NCI-H2171 (cell line): ENCODE results near the gene SLC7A5.
"Not testable (repeated sequence)": the region's sequence is repeated elsewhere in the genome, so short reads cannot be mapped to it uniquely, and the experiment has no call there.

Experiments
- DNase-seq: peaks from one replicate; lab custom pipeline; 2025; lab: John Stamatoyannopoulos, UW

SLC7A5 gene

DNA sequence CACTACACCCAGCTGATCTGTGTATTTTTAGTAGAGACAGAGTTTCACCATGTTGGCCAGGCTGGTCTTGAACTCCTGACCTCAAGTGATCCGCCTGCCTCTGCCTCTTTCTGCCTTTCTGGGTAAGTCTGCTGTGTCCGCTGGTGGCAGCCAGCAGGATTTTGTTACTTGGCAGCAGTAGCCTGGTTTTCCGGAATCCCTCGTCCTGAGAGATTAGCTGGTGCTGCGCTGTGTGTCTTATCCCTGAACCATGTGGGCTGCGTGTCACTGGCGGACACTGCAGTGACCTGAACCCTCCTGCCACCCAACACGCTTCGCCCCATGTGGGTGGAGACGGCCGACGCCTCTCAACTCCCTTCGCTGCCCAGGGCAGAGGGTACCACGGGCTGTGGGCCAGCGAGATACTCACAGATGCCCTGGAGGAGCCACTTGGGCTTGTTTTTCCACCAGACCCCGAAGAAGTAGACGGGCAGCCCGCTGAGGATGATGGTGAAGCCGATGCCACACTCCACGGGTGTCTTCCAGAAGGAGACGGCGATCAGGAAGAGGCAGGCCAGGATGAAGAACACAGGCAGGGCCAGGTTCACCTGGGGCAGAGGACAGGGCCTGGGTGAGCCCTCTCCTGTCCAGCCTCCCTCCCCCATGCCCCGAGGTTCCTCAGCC, 35.2 kb downstream of the SLC7A5 start:
- no peak for DNase-seq

GRCh38 chr16:87833548-87833947, 35.8 kb downstream of the SLC7A5 start:
- DNase-seq: no peak

DNA sequence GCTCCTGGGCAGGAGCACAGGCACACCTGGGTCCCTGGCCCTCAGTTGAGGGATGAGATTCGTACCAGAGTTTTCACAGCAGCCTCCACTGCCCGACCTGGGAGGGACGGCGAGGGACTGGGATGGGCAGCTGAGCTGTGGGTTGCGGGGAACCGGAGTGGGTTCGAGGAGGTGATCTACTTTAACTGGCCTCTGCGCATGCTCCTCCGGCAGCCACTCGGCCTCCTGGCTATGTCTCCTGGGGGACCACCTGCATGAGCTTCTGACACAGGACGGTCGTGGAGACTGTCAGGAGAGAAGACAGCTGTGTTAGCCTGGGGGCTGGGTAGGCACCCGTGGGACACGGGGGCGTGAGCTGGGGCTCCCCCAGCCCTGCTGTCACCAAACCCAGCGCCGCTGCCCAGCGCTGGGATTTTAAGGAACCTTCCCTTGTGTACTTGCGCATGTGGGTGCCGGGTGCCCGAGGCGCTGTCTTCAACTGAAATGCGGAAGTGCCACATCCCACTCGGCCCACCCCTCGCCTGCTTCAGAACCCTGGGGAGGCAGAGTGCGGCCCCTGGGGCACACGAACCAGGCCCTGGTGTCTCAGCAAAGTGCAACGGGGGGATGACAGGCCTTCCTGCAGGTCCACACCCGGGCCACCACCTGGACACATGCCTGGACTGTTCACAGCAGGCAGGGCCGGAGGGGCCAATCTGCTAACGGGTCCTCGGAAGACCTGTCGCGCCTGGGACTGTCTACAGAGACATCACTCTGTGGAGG, 36.4 kb downstream of the SLC7A5 start:
- no peak for DNase-seq

GRCh38 chr16:87832137-87832527, 37.2 kb downstream of the SLC7A5 start:
- no peak for DNase-seq

- DNase-seq: no peak
These were observed 37.7 kb downstream of the SLC7A5 start for GRCh38 chr16:87831421-87832136.

- DNase-seq: no peak
These were observed 38.5 kb downstream of the SLC7A5 start for GRCh38 chr16:87830673-87831420.

- DNase-seq: no peak
These were observed 39.2 kb downstream of the SLC7A5 start for GRCh38 chr16:87829988-87830672.

DNA sequence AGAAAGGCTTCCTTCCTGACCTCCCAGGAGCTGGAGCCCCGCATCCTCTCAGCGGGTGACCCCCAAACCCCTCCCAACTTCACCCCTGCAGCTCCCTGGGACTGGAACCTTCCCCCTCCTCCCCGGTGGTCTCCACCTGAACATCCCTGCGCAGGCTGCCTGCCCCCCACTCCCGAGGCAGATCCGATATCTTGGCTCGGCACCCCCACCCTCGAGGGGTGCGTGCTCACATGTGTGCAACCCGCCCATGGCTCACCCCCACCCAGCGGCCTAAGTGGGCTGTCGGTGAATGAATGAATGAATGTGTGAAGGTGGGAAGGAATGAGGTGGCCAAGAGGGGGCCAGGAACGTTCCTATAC, 39.7 kb downstream of the SLC7A5 start:
- DNase-seq: no peak

GRCh38 chr16:87828907-87829621, 40.2 kb downstream of the SLC7A5 start:
- DNase-seq: peak; percentile 24

DNA sequence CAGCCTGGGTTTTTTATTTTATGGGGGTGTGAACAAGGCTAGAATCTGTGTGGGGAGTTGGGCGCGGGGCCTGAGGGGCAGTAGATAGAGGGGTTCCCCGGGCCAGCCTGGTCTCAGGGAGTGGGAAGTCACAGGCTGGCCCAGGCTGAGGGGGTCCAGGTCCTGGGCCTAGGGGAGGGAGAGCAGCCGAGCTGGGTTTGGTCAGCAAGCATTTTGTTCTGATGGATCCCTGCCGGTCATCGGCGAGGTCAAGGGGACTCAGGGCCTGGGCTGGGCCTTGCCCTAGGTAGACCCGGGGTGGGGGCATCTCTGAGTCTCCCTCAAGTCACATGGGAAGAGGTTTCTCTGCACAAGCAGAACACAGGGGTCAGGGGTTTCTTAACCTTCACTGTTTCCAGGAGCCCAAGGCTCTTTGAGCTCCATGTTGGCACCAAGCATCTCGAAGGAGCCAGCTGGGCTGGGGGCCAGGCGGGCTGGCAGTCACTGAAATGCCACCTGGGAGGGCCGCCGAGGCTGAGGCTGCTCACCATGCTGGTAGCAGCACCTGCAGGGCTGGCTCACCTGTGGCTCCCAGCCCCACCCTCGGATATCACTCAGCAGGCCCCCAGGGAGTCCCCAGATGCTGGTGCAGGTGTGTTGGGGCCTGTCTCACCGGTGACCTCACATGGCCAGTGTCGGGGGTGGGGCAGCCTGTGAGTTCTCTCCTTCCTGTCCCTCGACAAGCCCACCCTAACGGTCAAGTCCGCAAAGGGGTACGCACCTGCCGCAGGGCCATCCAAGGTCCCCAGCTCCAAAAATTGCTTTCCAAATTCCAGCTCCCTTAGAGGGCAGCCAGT, 41.0 kb downstream of the SLC7A5 start:
- peak; percentile 64 for DNase-seq

DNA sequence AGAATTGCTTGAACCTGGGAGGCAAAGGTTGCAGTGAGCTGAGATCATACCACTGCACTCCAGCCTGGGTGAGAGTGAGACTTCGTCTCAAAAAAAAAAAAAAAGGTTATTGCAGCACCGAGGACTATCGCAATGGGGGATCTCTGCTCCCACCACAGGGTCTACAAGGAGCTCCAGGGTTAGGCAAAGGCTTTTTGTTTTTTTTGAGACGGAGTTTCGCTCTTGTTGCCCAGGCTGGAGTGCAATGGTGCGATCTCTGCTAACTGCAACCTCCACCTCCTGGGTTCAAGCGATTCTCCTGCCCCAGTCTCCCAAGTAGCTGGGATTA, 41.8 kb downstream of the SLC7A5 start:
- DNase-seq: not testable (repeated sequence)

GRCh38 chr16:87826798-87827587, 42.3 kb downstream of the SLC7A5 start:
- no peak for DNase-seq

DNA sequence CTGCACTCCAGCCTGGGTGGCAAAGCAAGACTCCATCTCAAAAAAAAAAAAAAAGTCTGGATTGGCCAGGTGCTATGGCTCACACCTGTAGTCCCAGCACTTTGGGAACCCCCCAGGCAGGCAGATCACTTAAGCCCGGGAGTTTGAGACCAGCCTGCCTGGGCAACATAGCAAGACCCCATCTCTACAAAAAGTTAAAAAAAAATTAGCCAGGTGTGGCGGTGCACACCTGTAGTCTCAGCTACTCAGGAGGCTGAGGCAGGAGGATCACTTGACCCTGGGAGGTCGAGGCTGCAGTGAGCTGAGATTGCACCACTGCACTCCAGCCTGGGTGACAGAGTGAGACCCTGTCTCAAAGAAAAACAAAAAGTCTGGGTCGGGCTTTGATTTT, 42.9 kb downstream of the SLC7A5 start:
- not testable (repeated sequence) for DNase-seq

DNA sequence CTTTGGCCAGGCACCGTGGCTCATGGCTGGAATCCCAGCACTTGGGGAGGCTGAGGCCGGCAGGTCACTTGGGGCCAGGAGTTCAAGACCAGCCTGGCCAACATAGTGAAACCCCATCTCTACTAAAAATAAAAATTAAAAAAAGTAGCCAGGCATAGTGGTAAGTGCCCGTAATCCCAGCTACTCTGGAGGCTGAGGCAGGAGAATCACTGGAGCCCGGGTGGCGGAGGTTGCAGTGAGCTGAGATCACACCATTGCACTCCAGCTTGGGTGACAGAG, 43.5 kb downstream of the SLC7A5 start:
- DNase-seq: not testable (repeated sequence)

GRCh38 chr16:87824991-87825841, 44.1 kb downstream of the SLC7A5 start:
- no peak for DNase-seq

DNA sequence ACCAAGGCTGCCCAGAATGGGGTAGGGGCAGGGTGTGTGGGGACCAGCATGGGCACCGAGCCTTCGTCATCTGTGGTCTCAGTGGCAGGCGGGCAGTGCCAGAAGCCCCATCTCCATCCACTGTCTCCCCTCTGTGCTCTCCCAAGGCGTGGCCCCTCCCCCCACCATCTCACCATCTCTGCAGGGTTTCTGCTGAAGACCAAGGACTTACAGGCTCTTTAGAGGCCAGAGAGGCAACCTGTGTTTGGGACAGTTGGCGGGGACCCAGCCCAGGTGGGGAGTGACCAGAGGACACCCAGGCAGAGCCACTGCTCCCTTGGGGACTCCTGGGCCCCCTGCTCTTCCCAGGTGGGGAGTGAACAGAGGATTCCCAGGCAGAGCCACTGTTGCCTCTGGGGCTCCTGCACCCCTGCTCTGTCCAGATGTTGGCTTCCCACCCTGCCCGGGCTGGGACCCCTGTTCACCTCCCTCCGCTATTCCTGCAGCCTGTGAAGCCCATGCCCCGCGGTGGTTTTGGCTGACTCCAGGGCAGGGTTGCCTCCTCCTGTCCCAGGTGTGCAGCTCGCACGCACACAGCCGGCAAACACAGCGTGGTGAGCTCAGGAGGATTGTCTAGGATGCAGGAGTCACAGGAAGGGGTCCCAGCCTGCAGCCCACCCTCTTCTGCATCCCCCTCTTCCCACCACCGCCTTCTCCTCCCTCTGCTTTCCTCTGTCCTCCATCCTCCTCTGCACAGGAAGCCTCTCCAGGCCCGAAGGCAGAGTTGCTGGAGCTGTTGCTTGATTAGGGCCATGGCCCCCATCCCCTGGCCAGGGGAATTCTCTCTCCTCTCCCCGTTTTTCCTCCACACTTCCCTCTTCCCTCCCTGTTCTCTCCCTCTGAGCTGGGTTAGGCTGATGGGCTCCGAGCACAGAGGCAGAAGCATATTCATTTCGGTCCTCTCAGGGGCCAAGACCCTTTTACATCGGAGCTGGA, 45.0 kb downstream of the SLC7A5 start:
- DNase-seq: no peak

- DNase-seq: no peak
These were observed 46.0 kb downstream of the SLC7A5 start for GRCh38 chr16:87823181-87823929.
